ENCODE data around the gene MB.

GRCh38 chr22:35649026-35649553 is 32.0 kb upstream of the MB start:
- TF ChIP-seq, protein P1, sequence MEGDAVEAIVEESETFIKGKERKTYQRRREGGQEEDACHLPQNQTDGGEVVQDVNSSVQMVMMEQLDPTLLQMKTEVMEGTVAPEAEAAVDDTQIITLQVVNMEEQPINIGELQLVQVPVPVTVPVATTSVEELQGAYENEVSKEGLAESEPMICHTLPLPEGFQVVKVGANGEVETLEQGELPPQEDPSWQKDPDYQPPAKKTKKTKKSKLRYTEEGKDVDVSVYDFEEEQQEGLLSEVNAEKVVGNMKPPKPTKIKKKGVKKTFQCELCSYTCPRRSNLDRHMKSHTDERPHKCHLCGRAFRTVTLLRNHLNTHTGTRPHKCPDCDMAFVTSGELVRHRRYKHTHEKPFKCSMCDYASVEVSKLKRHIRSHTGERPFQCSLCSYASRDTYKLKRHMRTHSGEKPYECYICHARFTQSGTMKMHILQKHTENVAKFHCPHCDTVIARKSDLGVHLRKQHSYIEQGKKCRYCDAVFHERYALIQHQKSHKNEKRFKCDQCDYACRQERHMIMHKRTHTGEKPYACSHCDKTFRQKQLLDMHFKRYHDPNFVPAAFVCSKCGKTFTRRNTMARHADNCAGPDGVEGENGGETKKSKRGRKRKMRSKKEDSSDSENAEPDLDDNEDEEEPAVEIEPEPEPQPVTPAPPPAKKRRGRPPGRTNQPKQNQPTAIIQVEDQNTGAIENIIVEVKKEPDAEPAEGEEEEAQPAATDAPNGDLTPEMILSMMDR (IDR thresholded peaks at IDR 0.05), result no peak
- no peak for TF ChIP-seq EZH2 (IDR thresholded peaks at IDR 0.05)
